Adrenal gland (tissue), 5 donors: ENCODE data around the gene ENG.
A peak's percentile ranks its signal among the peaks of the same experiment; 100 is the strongest.

Experiments
- POLR2A ChIP-seq, 2 donors: fragments of 450-650 bp; IDR thresholded peaks; one replicate each; pipeline ENCODE4 v1.6.1; 2017; ENCODE audit warnings: antibody characterized with exemption in 2 of 2, mild to moderate bottlenecking in 2 of 2, moderate library complexity in 1 of 2
- TF ChIP-seq, protein P1 (sequence below), 6 experiments: fragments of 450-650 bp in 4 of 6; fragments of 200-600 bp in 2 of 6; sonication (generic) in 1 of 6; IDR thresholded peaks; 1 replicate in 5 of 6; 2 replicates in 1 of 6; pipeline versions ENCODE4 v1.5.1 to v1.8.0; 2016 to 2021; ENCODE audit warnings: antibody characterized with exemption in 6 of 6, mild to moderate bottlenecking in 2 of 6, moderate library complexity in 1 of 6
- donor health status: DM: no; HTN: no; CAD: no.

DNA sequence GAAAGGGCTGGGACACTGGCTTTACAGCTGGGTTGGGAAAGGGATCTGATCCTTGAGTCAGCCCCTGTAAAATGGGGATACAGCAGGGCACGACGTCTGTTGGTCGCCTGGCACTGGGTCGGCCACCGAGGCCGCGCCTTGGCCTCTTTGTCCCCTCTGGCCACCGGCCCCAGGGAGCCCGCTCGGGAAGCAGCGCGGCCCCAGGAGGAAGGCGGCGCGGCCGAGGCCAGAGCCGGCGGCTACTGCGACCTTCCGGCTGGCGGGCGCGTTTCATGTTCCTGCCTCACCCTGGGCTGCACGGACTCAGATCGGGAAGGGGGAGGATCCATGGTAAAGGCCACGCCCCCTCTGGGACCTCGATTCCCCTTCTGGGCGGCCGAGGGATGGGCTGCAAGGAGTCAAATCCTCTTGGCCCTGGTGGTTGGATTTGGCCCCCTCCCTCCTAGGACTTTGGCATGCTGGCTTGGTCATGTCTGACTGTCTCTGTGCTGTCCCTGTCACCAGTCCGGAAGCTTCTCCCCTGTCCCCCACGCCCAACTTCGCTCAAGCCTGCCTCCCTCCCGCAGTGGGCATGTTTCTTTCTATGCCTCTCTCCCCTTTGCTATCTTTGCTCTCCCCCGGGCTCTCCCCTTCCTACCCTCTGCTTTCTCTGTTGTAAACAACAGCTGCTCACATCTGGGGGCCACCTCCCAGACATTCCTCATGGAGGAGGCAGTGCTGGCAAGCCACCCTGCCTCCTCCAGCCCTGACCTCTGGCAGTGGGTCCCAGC lies 26.0 kb downstream of the ENG start:
- TF ChIP-seq, protein P1, sequence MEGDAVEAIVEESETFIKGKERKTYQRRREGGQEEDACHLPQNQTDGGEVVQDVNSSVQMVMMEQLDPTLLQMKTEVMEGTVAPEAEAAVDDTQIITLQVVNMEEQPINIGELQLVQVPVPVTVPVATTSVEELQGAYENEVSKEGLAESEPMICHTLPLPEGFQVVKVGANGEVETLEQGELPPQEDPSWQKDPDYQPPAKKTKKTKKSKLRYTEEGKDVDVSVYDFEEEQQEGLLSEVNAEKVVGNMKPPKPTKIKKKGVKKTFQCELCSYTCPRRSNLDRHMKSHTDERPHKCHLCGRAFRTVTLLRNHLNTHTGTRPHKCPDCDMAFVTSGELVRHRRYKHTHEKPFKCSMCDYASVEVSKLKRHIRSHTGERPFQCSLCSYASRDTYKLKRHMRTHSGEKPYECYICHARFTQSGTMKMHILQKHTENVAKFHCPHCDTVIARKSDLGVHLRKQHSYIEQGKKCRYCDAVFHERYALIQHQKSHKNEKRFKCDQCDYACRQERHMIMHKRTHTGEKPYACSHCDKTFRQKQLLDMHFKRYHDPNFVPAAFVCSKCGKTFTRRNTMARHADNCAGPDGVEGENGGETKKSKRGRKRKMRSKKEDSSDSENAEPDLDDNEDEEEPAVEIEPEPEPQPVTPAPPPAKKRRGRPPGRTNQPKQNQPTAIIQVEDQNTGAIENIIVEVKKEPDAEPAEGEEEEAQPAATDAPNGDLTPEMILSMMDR (IDR thresholded peaks at IDR 0.05) = peak in 4 of 6 experiments; percentile 5 to 26 (median 18)
- peak; percentile 58 to 80 for TF ChIP-seq POLR2A (IDR thresholded peaks at IDR 0.05)
